Stimulated activated CD4-positive, alpha-beta T cell treated with anti-CD3 and anti-CD28 coated beads, Interleukin-15, amount 100 ng/mL, for 48 hours (primary cell): ENCODE data around the gene ROM1.
"Not testable (repeated sequence)": the region's sequence is repeated elsewhere in the genome, so short reads cannot be mapped to it uniquely, and the experiment has no call there.

Experiments
- DNase-seq, 2 donors: peaks; one replicate each; pipeline ENCODE4 v3.0.0-alpha.2; 2020; ENCODE audit warnings: low read depth in 2 of 2

Gene ROM1

DNA sequence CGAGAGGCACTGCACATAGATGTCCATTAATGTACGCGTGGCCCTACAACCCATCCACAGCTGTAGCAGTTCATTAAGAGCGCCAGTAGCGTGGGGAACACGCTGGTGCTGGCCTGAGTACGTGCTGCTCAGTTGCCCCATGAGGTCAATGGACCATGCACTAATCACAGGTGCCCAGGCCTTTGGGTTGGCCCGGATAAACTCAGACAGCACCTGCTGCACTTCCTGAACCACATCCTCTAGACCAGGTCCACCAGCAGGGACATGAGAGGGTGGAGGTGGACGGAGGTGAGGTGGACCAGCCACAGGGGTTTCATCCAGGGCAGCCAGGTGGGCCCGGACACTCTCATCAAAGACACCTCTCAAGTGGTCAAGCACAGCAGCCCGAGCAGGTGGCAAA, 36.4 kb downstream of the ROM1 start:
- DNase-seq = no peak

GRCh38 chr11:62650283-62650682, 37.2 kb downstream of the ROM1 start:
- not testable (repeated sequence) for DNase-seq

DNA sequence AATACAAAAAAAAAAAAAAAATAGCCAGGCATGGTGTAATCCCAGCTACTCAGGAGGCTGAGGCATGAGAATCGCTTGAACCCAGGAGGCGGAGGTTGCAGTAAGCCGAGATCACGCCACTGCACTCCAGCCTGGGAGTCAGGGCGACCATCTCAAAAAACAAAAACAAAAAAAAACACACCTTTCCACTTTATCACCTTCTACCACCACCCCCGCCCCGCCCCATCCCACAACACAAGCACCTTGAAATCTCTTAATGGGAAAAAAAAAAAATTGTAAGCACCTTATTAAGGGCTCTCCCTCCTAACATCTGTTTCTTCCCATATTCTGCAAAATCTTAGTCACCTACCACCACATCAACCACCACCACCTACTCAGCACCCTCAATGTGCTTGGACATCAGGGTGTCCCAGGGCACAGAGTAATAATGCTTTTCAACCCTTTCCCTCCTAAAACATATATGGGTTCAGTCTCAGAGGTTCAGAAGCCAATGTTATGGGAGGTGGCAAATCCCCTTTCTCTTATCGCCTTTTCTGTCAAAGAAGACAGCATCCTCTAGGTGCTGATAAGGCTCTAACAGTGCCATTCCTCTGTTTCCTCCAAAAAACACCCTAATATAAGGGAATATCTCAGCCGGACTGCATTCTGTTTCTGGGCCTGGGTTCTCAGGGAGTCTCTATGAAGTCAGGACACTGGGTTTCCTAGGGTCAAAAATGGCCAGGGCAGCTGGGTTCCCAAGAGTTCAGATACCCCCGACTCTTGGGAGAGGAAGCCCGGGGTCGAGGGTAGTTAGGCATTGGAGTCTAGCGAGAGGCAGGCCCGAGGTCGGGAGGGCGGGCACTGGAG, 39.3 kb downstream of the ROM1 start:
- DNase-seq = no peak

DNA sequence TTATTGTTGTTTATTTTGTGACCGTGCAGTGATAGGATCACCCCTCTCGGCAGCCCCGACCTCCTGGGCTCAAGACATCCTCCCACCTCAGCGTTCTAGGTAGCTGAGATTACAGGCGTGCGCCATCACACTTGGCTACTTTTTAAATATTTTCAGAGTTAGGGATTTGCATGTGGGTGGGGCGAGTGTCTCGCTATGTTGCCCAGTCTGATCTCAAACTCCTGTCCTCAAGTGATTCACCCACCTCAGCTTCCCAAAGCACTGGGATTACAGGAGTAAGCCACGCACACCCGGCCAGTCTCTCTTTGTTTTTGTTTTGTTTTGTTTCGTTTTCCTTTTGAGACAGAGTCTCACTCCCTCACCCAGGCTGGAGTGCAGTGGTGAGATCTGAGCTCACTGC, 41.2 kb downstream of the ROM1 start:
- DNase-seq = no peak

- no peak for DNase-seq
Observed at GRCh38 chr11:62656796-62657429, 43.9 kb downstream of the ROM1 start.

GRCh38 chr11:62664405-62665074, 51.5 kb downstream of the ROM1 start:
- no peak for DNase-seq
